HG02610 (cell line): ENCODE measurements around the gene MAFG.
A peak's percentile ranks its signal among the peaks of the same experiment; 100 is the strongest.

ENCODE experiments used
- ATAC-seq: cut with Tn5 transposase; IDR thresholded peaks from one replicate; pipeline ENCODE4 v1.9.1; 2021; ENCODE audit warnings: mild to moderate bottlenecking, moderate library complexity; ENCODE audit not compliant: unreplicated experiment

Gene MAFG

DNA sequence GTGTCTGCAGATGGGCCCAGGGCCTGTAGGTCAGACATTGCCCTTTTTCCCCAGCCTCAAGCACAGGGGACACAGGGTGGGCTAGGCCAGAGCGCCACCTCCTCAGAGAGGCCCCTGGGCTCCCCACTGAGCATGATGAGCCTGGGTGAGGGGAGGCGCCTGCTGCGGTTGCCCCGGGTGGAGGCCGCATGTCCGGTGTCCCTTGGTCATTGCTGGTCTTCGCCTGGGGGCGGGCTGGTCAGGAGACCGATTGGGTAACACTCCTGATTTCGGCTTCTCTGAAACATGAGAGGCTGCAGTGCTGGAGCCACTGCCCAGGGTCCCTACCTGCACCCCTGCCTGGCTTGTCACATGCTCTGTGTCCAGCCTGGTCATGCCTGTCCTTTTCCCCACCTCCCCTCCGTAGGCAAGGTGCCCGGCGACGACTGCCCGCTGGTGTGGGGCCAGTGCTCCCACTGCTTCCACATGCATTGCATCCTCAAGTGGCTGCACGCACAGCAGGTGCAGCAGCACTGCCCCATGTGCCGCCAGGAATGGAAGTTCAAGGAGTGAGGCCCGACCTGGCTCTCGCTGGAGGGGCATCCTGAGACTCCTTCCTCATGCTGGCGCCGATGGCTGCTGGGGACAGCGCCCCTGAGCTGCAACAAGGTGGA lies 27.9 kb downstream of the MAFG start:
- no peak for ATAC-seq

DNA sequence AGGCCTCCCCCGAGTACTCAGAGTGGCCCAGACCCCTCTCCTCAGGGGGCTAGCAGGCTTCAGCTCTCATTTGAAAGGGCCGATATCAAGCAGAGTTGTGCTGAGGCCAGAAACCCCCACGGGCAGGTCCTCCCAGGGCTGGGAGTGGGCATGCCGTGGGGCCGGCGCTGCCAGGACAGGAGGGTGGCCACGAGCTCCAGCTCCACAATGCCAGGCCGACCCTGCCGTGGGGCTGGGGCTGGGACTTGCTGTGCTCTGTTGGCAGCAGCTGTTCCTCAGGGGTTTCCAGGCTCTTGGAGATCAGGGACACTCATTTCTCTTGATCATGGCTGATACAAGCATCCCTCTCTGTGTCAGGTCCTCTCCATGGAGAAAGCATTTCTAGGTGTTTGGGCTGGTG lies 28.6 kb downstream of the MAFG start:
- no peak for ATAC-seq

GRCh38 chr17:81898029-81898866 lies 29.3 kb downstream of the MAFG start:
- ATAC-seq = no peak

DNA sequence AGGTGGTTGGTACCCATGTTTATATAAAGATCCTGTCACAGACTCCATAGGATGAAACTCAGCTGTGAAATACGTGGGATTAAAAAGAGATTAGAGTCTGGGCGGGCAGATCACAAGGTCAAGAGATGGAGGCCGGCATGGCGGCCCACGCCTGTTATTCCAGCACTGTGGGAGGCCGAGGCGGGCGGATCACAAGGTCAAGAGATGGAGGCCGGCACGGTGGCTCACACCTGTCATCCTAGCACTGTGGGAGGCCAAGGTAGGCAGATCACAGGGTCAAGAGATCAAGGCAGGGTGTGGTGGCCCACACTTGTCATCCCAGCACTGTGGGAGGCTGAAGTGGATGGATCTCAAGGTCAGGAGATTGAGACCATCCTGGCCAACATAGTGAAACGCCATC lies 32.1 kb downstream of the MAFG start:
- no peak for ATAC-seq

- peak; percentile 23 for ATAC-seq
These were observed 36.3 kb downstream of the MAFG start for GRCh38 chr17:81891303-81891552.

DNA sequence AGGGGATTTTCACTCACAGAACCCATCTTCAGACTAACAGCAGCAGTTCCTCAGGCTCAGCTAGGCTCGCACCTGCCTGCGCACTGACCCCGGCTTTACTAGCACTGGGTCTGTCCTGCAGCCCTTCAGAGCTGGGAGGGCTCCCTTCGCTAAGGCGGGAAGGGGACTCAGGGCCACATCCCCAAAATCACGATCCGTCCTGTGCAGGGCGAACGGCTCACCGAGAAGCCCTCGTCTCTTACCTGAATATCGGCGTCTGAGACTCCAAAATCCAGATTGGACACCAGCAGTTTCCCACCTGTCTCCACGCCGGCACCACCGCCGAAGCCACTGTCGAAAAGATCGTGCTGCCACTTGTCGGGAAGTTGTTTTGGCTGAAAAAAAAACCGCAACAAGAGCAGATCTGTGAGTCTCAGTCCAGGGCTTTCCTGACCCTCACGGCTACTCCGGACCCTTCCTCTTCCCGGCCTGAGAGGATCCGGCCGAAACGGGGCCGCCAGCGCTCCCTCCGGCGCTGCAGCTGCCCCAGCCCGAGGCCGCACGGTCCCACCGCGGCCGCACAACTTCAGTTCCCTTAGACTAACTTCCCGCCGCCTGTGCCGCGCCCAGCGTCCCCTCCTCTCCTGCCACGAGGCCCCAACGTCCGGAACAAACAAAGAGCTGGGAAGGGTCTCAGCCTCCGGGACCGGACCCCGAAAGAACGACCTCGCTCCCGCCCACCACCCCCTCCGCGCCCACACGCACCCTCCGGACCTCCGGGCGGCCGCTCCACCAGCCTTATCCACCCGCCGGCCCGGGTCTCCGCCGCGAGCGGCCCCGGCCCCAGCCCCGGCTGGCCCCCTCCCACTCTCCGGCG lies 36.9 kb downstream of the MAFG start:
- peak; percentile 18 for ATAC-seq

- no peak for ATAC-seq
These were observed 37.9 kb downstream of the MAFG start for GRCh38 chr17:81889602-81890001.

DNA sequence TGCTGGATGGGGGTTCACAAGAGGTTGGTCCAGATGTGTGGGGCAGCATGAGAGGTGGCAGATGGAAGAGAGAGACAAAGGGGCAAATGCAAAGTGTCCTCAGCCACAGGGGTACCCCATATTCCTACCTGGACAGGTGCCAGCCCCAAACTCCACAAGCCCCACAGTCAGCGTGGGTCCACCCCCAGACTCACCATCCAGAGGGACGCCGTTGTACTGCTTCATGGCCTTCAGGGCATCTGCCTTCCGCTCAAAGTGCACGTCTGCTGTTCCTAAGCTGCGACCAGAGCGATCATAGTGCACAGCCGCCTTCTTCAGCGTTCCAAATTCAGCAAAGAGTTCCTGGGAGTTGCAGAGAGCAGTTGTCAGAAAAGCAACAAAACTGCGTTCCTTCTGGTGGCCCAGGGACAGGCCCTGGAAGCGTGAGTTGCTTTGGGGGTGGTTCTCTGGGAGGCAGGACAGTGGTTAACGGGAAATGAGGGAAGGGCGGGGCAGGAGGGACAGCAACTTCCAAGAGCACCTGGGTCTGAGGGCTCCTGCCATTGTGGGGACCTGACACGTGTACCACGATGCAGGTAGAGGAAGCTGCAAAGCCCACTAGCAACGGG lies 38.4 kb downstream of the MAFG start:
- ATAC-seq = no peak

DNA sequence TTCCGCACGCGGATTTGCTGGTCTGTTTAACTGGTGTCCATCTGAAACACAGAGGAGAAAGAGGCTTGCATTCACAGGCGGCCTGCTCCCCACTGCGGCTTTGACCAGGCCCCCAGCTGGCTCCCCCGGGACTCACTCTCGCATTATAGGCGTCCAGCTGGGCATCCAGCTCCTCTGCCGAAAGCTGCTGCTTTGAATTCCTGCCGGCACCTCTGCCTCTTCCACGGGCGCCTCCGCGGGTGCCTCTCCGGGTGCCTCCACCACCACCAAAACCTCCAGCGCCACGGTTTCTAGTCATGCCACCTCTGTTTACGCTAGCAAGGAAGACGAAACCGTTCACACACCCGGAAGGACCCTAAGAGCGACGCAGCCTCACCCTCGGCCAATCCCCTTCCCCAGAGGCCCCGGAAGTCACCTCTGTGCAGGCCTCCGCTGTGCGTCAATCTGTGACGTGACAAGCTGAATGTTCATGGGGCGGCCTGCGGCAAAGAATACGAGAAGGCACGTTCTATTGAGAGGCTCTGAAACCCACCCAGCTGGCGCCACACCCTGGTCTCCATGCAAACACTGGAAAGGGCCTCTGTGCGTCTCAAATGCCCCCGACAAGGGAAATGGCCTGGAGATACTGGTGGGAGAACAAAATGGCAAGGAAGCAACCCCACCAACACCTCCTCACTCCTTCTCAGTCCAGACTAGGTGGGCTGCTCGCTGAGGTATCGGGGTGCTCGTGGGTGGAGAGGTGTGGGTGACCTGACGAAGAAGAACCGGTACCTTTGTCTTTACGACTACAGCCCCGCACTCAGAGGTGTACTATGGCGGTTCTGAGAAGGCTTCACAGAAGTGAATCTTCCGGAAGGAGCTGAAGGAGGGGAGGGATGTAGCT lies 39.2 kb downstream of the MAFG start:
- ATAC-seq = no peak

DNA sequence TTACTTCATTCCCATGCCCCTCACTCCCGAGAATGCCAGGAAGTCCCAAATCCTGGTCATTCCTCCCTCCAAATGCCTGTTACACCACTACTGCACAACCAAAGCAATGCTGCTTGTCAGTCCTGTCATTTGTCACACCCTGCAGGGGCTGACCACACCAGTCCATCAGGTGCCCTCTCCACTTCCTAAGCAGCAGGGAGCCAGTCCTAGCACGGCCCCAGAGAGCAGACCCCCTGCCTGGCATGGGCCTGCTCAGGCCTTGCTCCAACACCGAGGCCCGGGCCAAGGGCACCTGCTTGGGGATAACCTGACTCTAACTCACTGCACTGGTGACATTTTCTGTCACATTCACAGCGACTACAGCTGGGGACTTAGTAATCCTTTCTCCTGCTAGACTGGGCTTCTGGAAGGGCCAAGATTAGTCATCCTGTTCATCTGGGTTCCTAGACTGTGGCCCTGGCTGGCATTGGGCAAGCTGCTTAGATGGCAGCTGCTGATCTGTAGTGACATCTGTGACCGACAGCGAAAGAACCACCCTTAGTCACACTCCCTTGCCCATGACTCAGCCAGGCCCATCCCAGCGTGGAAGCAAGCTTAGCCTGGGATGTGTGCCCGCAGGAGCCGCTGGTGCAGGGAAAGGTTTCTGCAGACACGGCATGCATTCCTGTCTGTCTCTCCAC lies 41.5 kb downstream of the MAFG start:
- no peak for ATAC-seq

DNA sequence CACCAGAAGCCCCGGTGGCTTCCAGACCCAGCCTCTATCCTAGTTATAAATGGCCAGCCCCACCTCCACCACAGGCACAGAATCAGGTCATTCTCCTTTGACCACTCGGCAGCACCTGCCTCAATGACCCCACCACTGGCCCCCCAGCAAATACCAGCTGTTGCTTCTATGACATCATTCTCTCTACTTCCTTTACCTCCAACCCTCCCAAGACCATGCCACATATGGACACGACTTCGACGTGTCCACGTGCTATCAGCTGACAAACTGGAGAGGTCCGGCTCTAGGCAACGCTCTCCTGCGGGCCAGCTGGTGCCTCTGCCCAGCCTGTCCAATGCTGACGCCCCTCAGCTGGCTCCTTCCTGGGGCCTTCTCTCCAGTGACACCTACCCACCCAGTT lies 42.1 kb downstream of the MAFG start:
- ATAC-seq = no peak

- ATAC-seq = no peak
These were observed 42.6 kb downstream of the MAFG start for GRCh38 chr17:81884968-81885367.

- ATAC-seq = no peak
These were observed 43.0 kb downstream of the MAFG start for GRCh38 chr17:81884520-81884919.

DNA sequence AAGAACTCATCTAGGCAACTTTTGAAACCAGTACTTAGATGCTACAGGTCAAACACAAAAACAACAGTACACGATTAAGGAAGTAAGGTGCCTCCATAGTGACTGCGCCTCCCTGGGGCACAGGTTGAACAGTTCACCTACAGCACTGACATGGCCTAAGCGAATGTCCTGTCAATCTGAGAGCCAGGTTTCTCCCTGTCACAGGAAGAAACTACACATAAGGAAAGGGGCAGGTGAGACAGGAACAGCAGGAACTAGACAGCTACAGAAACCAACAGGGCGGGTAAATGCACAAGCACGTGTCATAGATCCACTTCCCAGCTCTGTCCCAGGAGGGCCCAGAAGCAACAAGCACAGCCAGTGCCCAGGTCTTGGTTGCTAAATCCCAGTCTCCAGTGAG lies 48.4 kb downstream of the MAFG start:
- ATAC-seq = no peak

- ATAC-seq = no peak
These were observed 49.2 kb downstream of the MAFG start for GRCh38 chr17:81878294-81878693.

GRCh38 chr17:81877569-81877968 lies 50.0 kb downstream of the MAFG start:
- no peak for ATAC-seq

DNA sequence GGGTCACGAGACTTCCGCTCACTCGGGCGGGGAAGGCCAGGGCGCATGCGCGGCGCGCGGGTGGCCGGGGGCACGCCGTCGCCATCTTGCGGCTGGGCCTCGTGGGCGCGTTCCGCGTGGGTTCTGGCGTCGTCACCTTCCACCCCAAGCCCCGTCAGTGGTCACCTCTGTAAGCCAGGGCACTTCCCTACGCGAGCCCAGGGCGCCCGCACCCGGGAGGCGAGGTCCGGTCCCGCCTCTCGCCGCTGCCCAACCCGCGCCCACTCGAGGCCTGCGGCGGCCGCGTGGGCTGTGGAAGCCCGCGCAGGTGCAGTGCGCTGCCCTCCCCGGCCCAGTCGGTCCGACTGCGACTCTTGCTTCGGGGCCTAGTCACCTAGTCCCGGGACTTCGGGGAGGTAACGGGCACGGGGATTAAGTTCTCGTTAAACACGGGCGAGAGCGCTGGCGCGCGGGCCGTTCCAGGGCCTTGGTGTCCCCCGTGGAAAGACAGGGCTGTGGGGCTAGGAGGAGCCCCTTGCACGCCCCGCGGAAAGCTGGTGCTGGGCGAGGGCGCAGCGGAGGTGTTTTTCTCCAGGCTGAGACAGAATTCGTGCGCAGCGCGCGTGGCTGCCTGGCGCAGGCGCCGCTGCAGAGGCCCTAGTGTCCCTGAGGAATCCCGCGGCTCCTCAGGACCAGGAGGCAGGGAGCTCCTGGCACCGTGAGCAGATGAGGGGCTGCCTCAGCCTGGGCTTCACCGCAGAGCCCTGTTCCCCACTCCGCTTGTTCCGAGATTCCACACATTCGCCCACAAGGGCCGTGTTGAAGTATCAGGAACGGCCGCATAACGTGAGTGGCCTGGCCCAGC lies 55.9 kb downstream of the MAFG start:
- peak; percentile 13 for ATAC-seq

DNA sequence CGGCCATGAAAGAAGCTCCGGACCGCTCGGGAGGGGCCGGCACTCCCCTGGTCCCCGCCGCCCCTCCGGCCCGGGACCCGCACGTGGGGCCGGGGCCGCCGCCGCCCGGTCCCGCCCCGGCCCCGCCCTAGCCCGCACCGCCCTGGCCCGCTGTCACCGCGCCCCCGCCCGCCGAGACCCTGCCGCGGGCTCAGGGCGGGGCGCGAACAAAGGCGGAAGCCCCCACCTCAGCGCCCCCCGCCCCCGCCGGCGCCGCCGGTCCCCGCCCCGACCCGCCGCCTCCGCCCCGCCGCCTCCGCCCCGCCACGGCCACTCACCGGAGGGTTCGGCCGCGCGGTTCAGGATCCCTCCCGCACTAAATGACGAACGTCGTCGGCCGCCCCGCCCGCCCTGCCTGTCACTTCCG lies 56.6 kb downstream of the MAFG start, which contains the start of gene ARHGDIA:
TSS of gene ARHGDIA (minus strand) at position 357 of the 406 bp plus-strand sequence. CDS start 1,407 bp downstream, outside the sequence.
- peak; percentile 41 for ATAC-seq
